HEK293 (cell line): ENCODE data around the gene SLAMF6.
A peak's percentile ranks its signal among the peaks of the same experiment; 100 is the strongest.

Experiments used
- CTCF ChIA-PET: fragments of 350-600 bp; formaldehyde crosslinking; extraction: SDS; loops from one replicate; lab custom pipeline; 2021; ENCODE audit warnings: antibody characterized with exemption; lab: Yijun Ruan, JAX
- POLR2A ChIA-PET: fragments of 300-600 bp; formaldehyde crosslinking; extraction: SDS; loops from one replicate; lab custom pipeline; 2020; ENCODE audit warnings: antibody characterized with exemption, inconsistent platforms; lab: Yijun Ruan, JAX
- H3K27ac ChIP-seq: fragments of 200-500 bp; sonication (Bioruptor generic); 2 replicates; pipeline ENCODE4 v1.5.1; 2014; ENCODE audit warnings: low read depth, low read length, control low read depth, inconsistent platforms; ENCODE audit errors: extremely low read depth
- H3K36me3 ChIP-seq, 2 experiments: fragments of 200-500 bp in 1 of 2; sonication (Bioruptor generic) in 1 of 2; 1 replicate in 1 of 2; 2 replicates in 1 of 2; pipeline ENCODE4 v1.5.1; 2014 to 2017; ENCODE audit warnings: inconsistent platforms in 2 of 2, low read length in 2 of 2; ENCODE audit not compliant: control insufficient read depth in 2 of 2, insufficient read depth in 1 of 2
- H3K4me1 ChIP-seq: fragments of 200-500 bp; sonication (Bioruptor generic); 2 replicates; pipeline ENCODE4 v1.5.1; 2014; ENCODE audit warnings: mild to moderate bottlenecking, low read length, inconsistent platforms; ENCODE audit not compliant: control insufficient read depth, insufficient read depth
- H3K4me3 ChIP-seq: 2 replicates; pipeline ENCODE4 v1.5.1; 2011; ENCODE audit warnings: low read depth, mild to moderate bottlenecking, control low read depth, low read length, moderate library complexity
- H3K9me3 ChIP-seq: fragments of 200-500 bp; sonication (Bioruptor generic); 2 replicates; pipeline ENCODE4 v1.5.1; 2014; ENCODE audit warnings: low read depth, low read length, inconsistent platforms; ENCODE audit not compliant: control insufficient read depth, insufficient read depth
- GFI1B ChIP-seq: fragments of 450-650 bp; formaldehyde crosslinking; IDR thresholded peaks from 2 replicates; pipeline ENCODE4 v1.5.1; 2016; ENCODE audit warnings: missing biosample characterization, missing genetic modification characterization
- MZF1 ChIP-seq: fragments of 450-650 bp; formaldehyde crosslinking; IDR thresholded peaks from 2 replicates; pipeline ENCODE4 v1.5.1; 2017; ENCODE audit warnings: missing biosample characterization, missing genetic modification characterization, borderline replicate concordance
- OSR2 ChIP-seq: fragments of 450-650 bp; formaldehyde crosslinking; IDR thresholded peaks from 2 replicates; pipeline ENCODE4 v1.5.1; 2016; ENCODE audit warnings: missing biosample characterization, missing genetic modification characterization
- YY1 ChIP-seq: fragments of 450-650 bp; formaldehyde crosslinking; IDR thresholded peaks from 2 replicates; pipeline ENCODE4 v1.5.1; 2018; ENCODE audit warnings: missing biosample characterization, missing genetic modification characterization
- ZBTB8A ChIP-seq: fragments of 450-650 bp; formaldehyde crosslinking; IDR thresholded peaks from 2 replicates; pipeline ENCODE4 v1.5.1; 2016; ENCODE audit warnings: missing biosample characterization, missing genetic modification characterization
- ZIC2 ChIP-seq: fragments of 450-650 bp; formaldehyde crosslinking; IDR thresholded peaks from 2 replicates; pipeline ENCODE4 v1.5.1; 2016; ENCODE audit warnings: missing biosample characterization, missing genetic modification characterization
- ZNF138 ChIP-seq: fragments of 450-650 bp; formaldehyde crosslinking; IDR thresholded peaks from 2 replicates; pipeline ENCODE4 v1.5.1; 2016; ENCODE audit warnings: missing biosample characterization, missing genetic modification characterization, borderline replicate concordance
- ZNF211 ChIP-seq: fragments of 450-650 bp; formaldehyde crosslinking; IDR thresholded peaks from 2 replicates; pipeline ENCODE4 v1.5.1; 2016; ENCODE audit warnings: low read depth, missing biosample characterization, missing genetic modification characterization
- ZNF24 ChIP-seq: fragments of 450-650 bp; formaldehyde crosslinking; IDR thresholded peaks from 2 replicates; pipeline ENCODE4 v1.5.1; 2016; ENCODE audit warnings: missing biosample characterization, missing genetic modification characterization
- ZNF391 ChIP-seq: fragments of 450-650 bp; formaldehyde crosslinking; IDR thresholded peaks from 2 replicates; pipeline ENCODE4 v1.5.1; 2016; ENCODE audit warnings: low read depth, missing biosample characterization, missing genetic modification characterization, borderline replicate concordance
- ZNF48 ChIP-seq: fragments of 450-650 bp; formaldehyde crosslinking; IDR thresholded peaks from 2 replicates; pipeline ENCODE4 v1.5.1; 2016; ENCODE audit warnings: missing biosample characterization, missing genetic modification characterization
- ZNF560 ChIP-seq: fragments of 450-650 bp; formaldehyde crosslinking; IDR thresholded peaks from 2 replicates; pipeline ENCODE4 v1.5.1; 2017; ENCODE audit warnings: missing biosample characterization, missing genetic modification characterization, borderline replicate concordance
- ZNF585B ChIP-seq: fragments of 450-650 bp; formaldehyde crosslinking; IDR thresholded peaks from 2 replicates; pipeline ENCODE4 v1.5.1; 2016; ENCODE audit warnings: missing biosample characterization, missing genetic modification characterization
- ZNF623 ChIP-seq: fragments of 450-650 bp; formaldehyde crosslinking; IDR thresholded peaks from 2 replicates; pipeline ENCODE4 v1.5.1; 2016; ENCODE audit warnings: missing biosample characterization, missing genetic modification characterization
- ZNF768 ChIP-seq: fragments of 450-650 bp; formaldehyde crosslinking; IDR thresholded peaks from 2 replicates; pipeline ENCODE4 v1.5.1; 2018; ENCODE audit warnings: missing biosample characterization, mild to moderate bottlenecking, missing genetic modification characterization
- ZSCAN16 ChIP-seq: fragments of 450-650 bp; formaldehyde crosslinking; IDR thresholded peaks from 2 replicates; pipeline ENCODE4 v1.5.1; 2016; ENCODE audit warnings: missing biosample characterization, missing genetic modification characterization
- TF ChIP-seq, protein P1 (sequence below): fragments of 450-650 bp; formaldehyde crosslinking; IDR thresholded peaks from 2 replicates; pipeline ENCODE4 v1.5.1; 2017; ENCODE audit warnings: missing biosample characterization, missing genetic modification characterization
- TF ChIP-seq, protein P2 (sequence below): fragments of 450-650 bp; formaldehyde crosslinking; optimal IDR thresholded peaks from 2 replicates; pipeline ENCODE3; 2016; ENCODE audit warnings: missing biosample characterization, mild to moderate bottlenecking, missing genetic modification characterization
- TF ChIP-seq, protein P3 (sequence below): fragments of 450-650 bp; formaldehyde crosslinking; IDR thresholded peaks from 2 replicates; pipeline ENCODE4; 2016; ENCODE audit warnings: missing biosample characterization, missing genetic modification characterization
- TF ChIP-seq, protein P4 (sequence below): fragments of 450-650 bp; formaldehyde crosslinking; IDR thresholded peaks from 2 replicates; pipeline ENCODE4 v1.5.1; 2016; ENCODE audit warnings: missing biosample characterization, missing genetic modification characterization
- TF ChIP-seq, protein P5 (sequence below): fragments of 450-650 bp; IDR thresholded peaks from 2 replicates; pipeline ENCODE4 v1.5.1; 2018; ENCODE audit warnings: missing biosample characterization, missing genetic modification characterization
- TF ChIP-seq, protein P6 (sequence below): fragments of 450-650 bp; formaldehyde crosslinking; IDR thresholded peaks from 2 replicates; pipeline ENCODE4 v1.5.1; 2017; ENCODE audit warnings: missing biosample characterization, missing genetic modification characterization

Gene SLAMF6

DNA sequence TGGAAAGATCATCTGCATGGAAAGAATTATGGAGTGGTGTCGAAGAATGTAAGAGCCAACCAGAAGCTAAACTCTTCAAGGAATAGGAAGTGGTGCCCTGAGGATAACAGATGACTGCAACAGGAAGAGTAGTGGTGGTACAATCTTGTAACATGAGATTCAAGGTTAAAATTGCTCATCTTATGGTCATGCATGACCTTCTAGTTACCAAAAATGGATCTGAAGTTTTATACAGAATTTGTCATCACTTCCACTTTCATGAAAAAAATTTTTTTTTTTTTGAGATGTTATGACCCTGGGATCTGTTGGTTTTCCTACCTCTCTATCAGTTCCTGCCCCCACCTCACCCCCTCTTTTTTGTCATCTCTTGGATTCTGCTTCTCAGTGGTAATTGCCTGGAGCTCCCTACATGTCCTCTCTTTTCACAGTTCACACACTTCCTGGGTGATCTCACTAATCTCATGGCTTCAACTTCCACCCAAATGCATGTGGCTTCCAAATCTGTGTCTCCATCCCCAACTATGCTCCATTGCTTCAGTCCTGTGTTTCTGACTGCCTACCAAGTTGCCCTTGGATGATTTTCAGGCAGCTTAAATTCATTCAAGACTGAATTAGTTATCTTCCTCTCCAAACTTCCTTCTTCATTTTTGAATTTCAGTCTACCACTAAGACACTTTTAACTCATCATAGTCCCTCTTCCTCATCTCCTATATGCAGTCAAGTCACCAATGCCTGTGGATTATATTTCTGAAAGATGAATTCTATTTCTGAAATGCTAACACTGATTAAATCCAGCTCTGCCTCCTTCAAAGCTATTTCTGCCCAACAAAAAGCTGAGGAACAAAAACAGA lies 48.4 kb downstream of the SLAMF6 start:
- no peaks in the 10 kb centered on the region for H3K4me1 ChIP-seq

DNA sequence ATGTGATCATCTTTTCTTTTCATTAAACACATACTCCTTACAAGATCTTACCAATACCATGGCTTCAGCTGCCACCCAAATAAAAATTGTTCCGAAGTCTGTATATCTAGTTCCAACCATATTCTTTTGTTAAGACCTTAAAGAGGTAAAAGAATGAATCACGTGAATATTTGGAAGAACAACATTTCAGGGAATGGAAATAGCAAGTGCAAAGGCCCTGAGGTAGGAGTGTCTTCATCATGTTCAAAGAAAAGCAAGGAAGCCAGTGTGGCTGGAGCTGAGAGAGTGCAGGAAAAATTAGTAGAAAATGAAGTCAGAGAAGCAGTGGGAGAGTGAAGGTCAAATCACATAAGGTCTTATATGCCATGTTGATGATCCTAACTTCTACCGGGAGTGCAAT lies 50.9 kb downstream of the SLAMF6 start:
- TF ChIP-seq ZNF623 (tag by site-specific recombination) = peak; percentile 64
- TF ChIP-seq ZNF391 (tag by site-specific recombination) = no peak
- ChIA-PET CTCF (no interaction called here), POLR2A (no interaction called here)
- no peaks in the 10 kb centered on the region for H3K9me3 ChIP-seq
- H3K4me3 ChIP-seq = no peak overlapping the region
- no peaks in the 10 kb centered on the region for H3K36me3 ChIP-seq
- H3K4me1 ChIP-seq = no peaks in the 10 kb centered on the region
- H3K27ac ChIP-seq = no peak overlapping the region

More for the DNA sequence above, 48.4 kb downstream of the SLAMF6 start:
- POLR2A ChIA-PET = no interaction called here
- Histone ChIP-seq H3K36me3 (no peaks in the 10 kb centered on the region), H3K9me3 (no peaks in the 10 kb centered on the region), H3K27ac (no peak overlapping the region), H3K4me3 (no peak overlapping the region)
- CTCF ChIA-PET = interaction anchor here (0.6 to 0.8 kb wide), 2 partner anchors 9 to 134 kb away, joined by 3 to 7 read pairs; no protein-coding TSS in a partner anchor
- TF ChIP-seq ZBTB8A (tag by site-specific recombination) (no peak), MZF1 (no peak), ZNF24 (no peak), ZNF585B (tag by site-specific recombination) (no peak), ZSCAN16 (tag by site-specific recombination) (no peak), ZNF391 (tag by site-specific recombination) (no peak), YY1 (tag by site-specific recombination) (no peak), ZNF211 (tag by site-specific recombination) (no peak), ZNF48 (tag by site-specific recombination) (no peak), ZNF138 (tag by site-specific recombination) (no peak), ZNF768 (tag by site-specific recombination) (no peak), GFI1B (tag by site-specific recombination) (no peak)
- TF ChIP-seq, protein P1, sequence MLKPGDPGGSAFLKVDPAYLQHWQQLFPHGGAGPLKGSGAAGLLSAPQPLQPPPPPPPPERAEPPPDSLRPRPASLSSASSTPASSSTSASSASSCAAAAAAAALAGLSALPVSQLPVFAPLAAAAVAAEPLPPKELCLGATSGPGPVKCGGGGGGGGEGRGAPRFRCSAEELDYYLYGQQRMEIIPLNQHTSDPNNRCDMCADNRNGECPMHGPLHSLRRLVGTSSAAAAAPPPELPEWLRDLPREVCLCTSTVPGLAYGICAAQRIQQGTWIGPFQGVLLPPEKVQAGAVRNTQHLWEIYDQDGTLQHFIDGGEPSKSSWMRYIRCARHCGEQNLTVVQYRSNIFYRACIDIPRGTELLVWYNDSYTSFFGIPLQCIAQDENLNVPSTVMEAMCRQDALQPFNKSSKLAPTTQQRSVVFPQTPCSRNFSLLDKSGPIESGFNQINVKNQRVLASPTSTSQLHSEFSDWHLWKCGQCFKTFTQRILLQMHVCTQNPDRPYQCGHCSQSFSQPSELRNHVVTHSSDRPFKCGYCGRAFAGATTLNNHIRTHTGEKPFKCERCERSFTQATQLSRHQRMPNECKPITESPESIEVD (tag by site-specific recombination) = no peak
- TF ChIP-seq, protein P2, sequence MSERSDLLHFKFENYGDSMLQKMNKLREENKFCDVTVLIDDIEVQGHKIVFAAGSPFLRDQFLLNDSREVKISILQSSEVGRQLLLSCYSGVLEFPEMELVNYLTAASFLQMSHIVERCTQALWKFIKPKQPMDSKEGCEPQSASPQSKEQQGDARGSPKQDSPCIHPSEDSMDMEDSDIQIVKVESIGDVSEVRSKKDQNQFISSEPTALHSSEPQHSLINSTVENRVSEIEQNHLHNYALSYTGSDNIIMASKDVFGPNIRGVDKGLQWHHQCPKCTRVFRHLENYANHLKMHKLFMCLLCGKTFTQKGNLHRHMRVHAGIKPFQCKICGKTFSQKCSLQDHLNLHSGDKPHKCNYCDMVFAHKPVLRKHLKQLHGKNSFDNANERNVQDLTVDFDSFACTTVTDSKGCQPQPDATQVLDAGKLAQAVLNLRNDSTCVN (tag by site-specific recombination) = no peak
- TF ChIP-seq, protein P3, sequence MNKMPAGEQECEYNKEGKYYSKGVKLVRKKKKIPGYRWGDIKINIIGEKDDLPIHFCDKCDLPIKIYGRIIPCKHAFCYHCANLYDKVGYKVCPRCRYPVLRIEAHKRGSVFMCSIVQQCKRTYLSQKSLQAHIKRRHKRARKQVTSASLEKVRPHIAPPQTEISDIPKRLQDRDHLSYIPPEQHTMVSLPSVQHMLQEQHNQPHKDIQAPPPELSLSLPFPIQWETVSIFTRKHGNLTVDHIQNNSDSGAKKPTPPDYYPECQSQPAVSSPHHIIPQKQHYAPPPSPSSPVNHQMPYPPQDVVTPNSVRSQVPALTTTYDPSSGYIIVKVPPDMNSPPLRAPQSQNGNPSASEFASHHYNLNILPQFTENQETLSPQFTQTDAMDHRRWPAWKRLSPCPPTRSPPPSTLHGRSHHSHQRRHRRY (tag by site-specific recombination) = no peak

DNA sequence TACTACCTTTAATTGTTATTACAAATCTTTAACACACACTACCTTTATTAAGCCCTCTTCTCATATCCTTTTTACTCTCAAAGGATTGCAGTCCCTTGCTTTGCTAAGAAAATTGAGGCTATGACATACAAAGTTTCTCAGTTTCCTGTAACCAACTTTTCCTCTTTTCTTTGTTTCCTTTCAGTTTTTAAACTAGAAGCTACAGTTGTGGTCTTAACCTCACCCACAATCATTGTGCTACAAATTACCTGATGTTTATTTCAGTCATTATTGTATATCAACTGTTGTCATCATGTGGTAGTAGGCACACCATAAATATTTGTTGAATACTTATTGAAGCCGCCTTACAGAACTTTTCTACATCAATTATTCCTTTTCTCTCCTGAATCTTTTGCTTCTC lies 51.8 kb downstream of the SLAMF6 start:
- Histone ChIP-seq H3K27ac (no peak overlapping the region), H3K36me3 (no peaks in the 10 kb centered on the region), H3K4me3 (no peak overlapping the region), H3K9me3 (no peaks in the 10 kb centered on the region), H3K4me1 (no peaks in the 10 kb centered on the region)
- POLR2A ChIA-PET = no interaction called here
- TF ChIP-seq OSR2 (tag by site-specific recombination) (no peak), ZNF560 (tag by site-specific recombination) (no peak), ZIC2 (tag by site-specific recombination) (no peak)
- TF ChIP-seq, protein P4, sequence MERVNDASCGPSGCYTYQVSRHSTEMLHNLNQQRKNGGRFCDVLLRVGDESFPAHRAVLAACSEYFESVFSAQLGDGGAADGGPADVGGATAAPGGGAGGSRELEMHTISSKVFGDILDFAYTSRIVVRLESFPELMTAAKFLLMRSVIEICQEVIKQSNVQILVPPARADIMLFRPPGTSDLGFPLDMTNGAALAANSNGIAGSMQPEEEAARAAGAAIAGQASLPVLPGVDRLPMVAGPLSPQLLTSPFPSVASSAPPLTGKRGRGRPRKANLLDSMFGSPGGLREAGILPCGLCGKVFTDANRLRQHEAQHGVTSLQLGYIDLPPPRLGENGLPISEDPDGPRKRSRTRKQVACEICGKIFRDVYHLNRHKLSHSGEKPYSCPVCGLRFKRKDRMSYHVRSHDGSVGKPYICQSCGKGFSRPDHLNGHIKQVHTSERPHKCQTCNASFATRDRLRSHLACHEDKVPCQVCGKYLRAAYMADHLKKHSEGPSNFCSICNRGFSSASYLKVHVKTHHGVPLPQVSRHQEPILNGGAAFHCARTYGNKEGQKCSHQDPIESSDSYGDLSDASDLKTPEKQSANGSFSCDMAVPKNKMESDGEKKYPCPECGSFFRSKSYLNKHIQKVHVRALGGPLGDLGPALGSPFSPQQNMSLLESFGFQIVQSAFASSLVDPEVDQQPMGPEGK = no peak
- TF ChIP-seq, protein P5, sequence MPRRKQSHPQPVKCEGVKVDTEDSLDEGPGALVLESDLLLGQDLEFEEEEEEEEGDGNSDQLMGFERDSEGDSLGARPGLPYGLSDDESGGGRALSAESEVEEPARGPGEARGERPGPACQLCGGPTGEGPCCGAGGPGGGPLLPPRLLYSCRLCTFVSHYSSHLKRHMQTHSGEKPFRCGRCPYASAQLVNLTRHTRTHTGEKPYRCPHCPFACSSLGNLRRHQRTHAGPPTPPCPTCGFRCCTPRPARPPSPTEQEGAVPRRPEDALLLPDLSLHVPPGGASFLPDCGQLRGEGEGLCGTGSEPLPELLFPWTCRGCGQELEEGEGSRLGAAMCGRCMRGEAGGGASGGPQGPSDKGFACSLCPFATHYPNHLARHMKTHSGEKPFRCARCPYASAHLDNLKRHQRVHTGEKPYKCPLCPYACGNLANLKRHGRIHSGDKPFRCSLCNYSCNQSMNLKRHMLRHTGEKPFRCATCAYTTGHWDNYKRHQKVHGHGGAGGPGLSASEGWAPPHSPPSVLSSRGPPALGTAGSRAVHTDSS (tag by site-specific recombination) = no peak
- TF ChIP-seq, protein P6, sequence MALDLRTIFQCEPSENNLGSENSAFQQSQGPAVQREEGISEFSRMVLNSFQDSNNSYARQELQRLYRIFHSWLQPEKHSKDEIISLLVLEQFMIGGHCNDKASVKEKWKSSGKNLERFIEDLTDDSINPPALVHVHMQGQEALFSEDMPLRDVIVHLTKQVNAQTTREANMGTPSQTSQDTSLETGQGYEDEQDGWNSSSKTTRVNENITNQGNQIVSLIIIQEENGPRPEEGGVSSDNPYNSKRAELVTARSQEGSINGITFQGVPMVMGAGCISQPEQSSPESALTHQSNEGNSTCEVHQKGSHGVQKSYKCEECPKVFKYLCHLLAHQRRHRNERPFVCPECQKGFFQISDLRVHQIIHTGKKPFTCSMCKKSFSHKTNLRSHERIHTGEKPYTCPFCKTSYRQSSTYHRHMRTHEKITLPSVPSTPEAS (tag by site-specific recombination) = no peak
- CTCF ChIA-PET = interaction anchor here (0.7 to 1.4 kb wide), 3 partner anchors 43 to 117 kb away, joined by 3 to 5 read pairs (median 4); no protein-coding TSS in a partner anchor
